Neural cell (in vitro differentiated cells): Measurements from ENCODE around the gene RAD9A. TPM values are rescaled to one million over a fixed set of nuclear protein-coding genes. Genes with fewer than 3 reads are reported as not detected.

ENCODE experiments used
- H2AFZ ChIP-seq: fragments of 200-600, 300-800 bp; sonication (generic), shearing (Covaris generic); 2 replicates; pipeline ENCODE4 v1.6.0; 2014; ENCODE audit warnings: low read depth, mild to moderate bottlenecking, antibody characterized with exemption, low read length, moderate library complexity
- H3F3A ChIP-seq: fragments of 200-600 bp; shearing (Covaris generic); 2 replicates; pipeline ENCODE4 v1.6.1; 2016; ENCODE audit warnings: mild to moderate bottlenecking, moderate library complexity, mixed read lengths, antibody characterized with exemption, low read length; ENCODE audit not compliant: insufficient read depth, poor library complexity, severe bottlenecking
- H3K27ac ChIP-seq: fragments of 200-600, 300-800 bp; sonication (generic), shearing (Covaris generic); 2 replicates; pipeline ENCODE4 v1.5.1; 2014; ENCODE audit warnings: mild to moderate bottlenecking, low read length, moderate library complexity
- H3K27me3 ChIP-seq: fragments of 300-800, 200-600 bp; sonication (generic), shearing (Covaris generic); 2 replicates; pipeline ENCODE4 v1.6.0; 2014; ENCODE audit warnings: mild to moderate bottlenecking, low read depth, low read length, moderate library complexity; ENCODE audit not compliant: insufficient read depth
- H3K36me3 ChIP-seq: fragments of 300-800, 200-600 bp; sonication (generic), shearing (Covaris generic); 2 replicates; pipeline ENCODE4 v1.5.1; 2014; ENCODE audit warnings: mild to moderate bottlenecking, antibody characterized with exemption, low read length, moderate library complexity; ENCODE audit not compliant: insufficient read depth
- H3K4me2 ChIP-seq: fragments of 300-800, 200-600 bp; sonication (generic), shearing (Covaris generic); 2 replicates; pipeline ENCODE4 v1.6.0; 2014; ENCODE audit warnings: mild to moderate bottlenecking, low read length
- H3K4me3 ChIP-seq: fragments of 300-800, 200-600 bp; sonication (generic), shearing (Covaris generic); 2 replicates; pipeline ENCODE4 v1.5.1; 2014; ENCODE audit warnings: mild to moderate bottlenecking, low read length, moderate library complexity
- H3K79me2 ChIP-seq: fragments of 200-600 bp; shearing (Covaris generic); replicated peaks from 2 replicates; pipeline ENCODE4 v1.6.0; 2014; ENCODE audit warnings: mild to moderate bottlenecking, low read length, moderate library complexity; ENCODE audit not compliant: insufficient read depth
- H3K9ac ChIP-seq: fragments of 300-800, 200-600 bp; sonication (generic), shearing (Covaris generic); 2 replicates; pipeline ENCODE4 v1.6.1; 2016; ENCODE audit warnings: mild to moderate bottlenecking, low read length, mixed read lengths
- H3K9me2 ChIP-seq: fragments of 200-600 bp; shearing (Covaris generic); 2 replicates; pipeline ENCODE4 v1.6.1; 2016; ENCODE audit warnings: mild to moderate bottlenecking, low read length, mixed read lengths; ENCODE audit not compliant: insufficient read depth
- H3K9me3 ChIP-seq: fragments of 200-600, 300-800 bp; sonication (generic), shearing (Covaris generic); 2 replicates; pipeline ENCODE4 v1.6.1; 2016; ENCODE audit warnings: mild to moderate bottlenecking, mixed run types, low read length, moderate library complexity, mixed read lengths
- H4K20me1 ChIP-seq: fragments of 200-600 bp; shearing (Covaris generic); 2 replicates; pipeline ENCODE4 v1.6.1; 2016; ENCODE audit warnings: mild to moderate bottlenecking, mixed run types; ENCODE audit not compliant: insufficient read depth
- CTCF ChIP-seq: fragments of 450-650 bp; IDR thresholded peaks from 2 replicates; pipeline ENCODE4 v1.5.1; 2014; ENCODE audit warnings: antibody characterized with exemption, mild to moderate bottlenecking, moderate library complexity; ENCODE audit not compliant: poor library complexity, severe bottlenecking
- EP300 ChIP-seq: fragments of 450-650 bp; conservative IDR thresholded peaks from 2 replicates; pipeline ENCODE4 v1.6.1; 2014; ENCODE audit warnings: antibody characterized with exemption, mild to moderate bottlenecking, moderate library complexity; ENCODE audit not compliant: poor library complexity, severe bottlenecking
- EZH2 ChIP-seq: fragments of 200-600, 300-800 bp; shearing (Covaris generic), sonication (generic); IDR thresholded peaks from 2 replicates; pipeline ENCODE4 v1.6.1; 2014; ENCODE audit warnings: antibody characterized with exemption, low read length, borderline replicate concordance, mild to moderate bottlenecking; ENCODE audit not compliant: insufficient read depth, poor library complexity, severe bottlenecking
- MXI1 ChIP-seq: fragments of 450-650 bp; conservative IDR thresholded peaks from 2 replicates; pipeline ENCODE4 v1.6.1; 2014; ENCODE audit warnings: antibody characterized with exemption, mild to moderate bottlenecking; ENCODE audit not compliant: poor library complexity, severe bottlenecking
- POLR2AphosphoS5 ChIP-seq: IDR thresholded peaks from 2 replicates; pipeline ENCODE4 v1.6.1; 2012
- RAD21 ChIP-seq: fragments of 450-650 bp; conservative IDR thresholded peaks from 2 replicates; pipeline ENCODE4 v1.6.1; 2014; ENCODE audit warnings: antibody characterized with exemption, mild to moderate bottlenecking, moderate library complexity
- REST ChIP-seq: IDR thresholded peaks from 2 replicates; pipeline ENCODE4 v1.6.1; 2012; ENCODE audit warnings: borderline replicate concordance
- SMC3 ChIP-seq: fragments of 450-650 bp; conservative IDR thresholded peaks from 2 replicates; pipeline ENCODE4 v1.6.1; 2014; ENCODE audit warnings: antibody characterized with exemption, mild to moderate bottlenecking, moderate library complexity; ENCODE audit not compliant: poor library complexity
- TAF1 ChIP-seq: IDR thresholded peaks from 2 replicates; pipeline ENCODE4 v1.6.1; 2012; ENCODE audit warnings: low read depth
- polyA plus RNA-seq: library from polyadenylated mRNA; depleted of rRNA; stranded (reverse); fragments of >200 nt; gene quantifications from 2 replicates; pipeline ENCODE4 v1.2.3, GENCODE V29; 2014

Gene RAD9A
- polyA plus RNA-seq, 1 donor from 2014 or later: 59.6 TPM

- no peaks in the 10 kb centered on the region for H3K9me3 ChIP-seq
- H3K27me3 ChIP-seq: no peaks in the 10 kb centered on the region
- no peak for TF ChIP-seq SMC3
- no peak for TF ChIP-seq REST
- TF ChIP-seq RAD21: no peak
- TF ChIP-seq MXI1: no peak
- no peaks in the 10 kb centered on the region for H3K79me2 ChIP-seq
- no peak overlapping the region for H3K27ac ChIP-seq
- H3K36me3 ChIP-seq: no peaks in the 10 kb centered on the region
- H4K20me1 ChIP-seq: no peaks in the 10 kb centered on the region
- H2AFZ ChIP-seq: peak overlapping the region; percentile 78
- H3K9me2 ChIP-seq: no peaks in the 10 kb centered on the region
- peak overlapping the region; percentile 88 for H3K4me3 ChIP-seq
- H3K4me2 ChIP-seq: peak overlapping the region; percentile 76
- H3F3A ChIP-seq: no peaks in the 10 kb centered on the region
- peak overlapping the region; percentile 73 for H3K9ac ChIP-seq
Measured at GRCh38 chr11:67392183-67392715, 463 bp downstream of the RAD9A start.

- Histone ChIP-seq H3K36me3 (no peaks in the 10 kb centered on the region), H3K9me3 (no peaks in the 10 kb centered on the region), H2AFZ (no peak overlapping the region), H3K9ac (no peak overlapping the region), H3K27ac (no peak overlapping the region), H4K20me1 (no peaks in the 10 kb centered on the region), H3K9me2 (no peaks in the 10 kb centered on the region), H3K4me3 (no peak overlapping the region), H3F3A (no peaks in the 10 kb centered on the region), H3K27me3 (no peaks in the 10 kb centered on the region), H3K4me2 (no peak overlapping the region), H3K79me2 (no peaks in the 10 kb centered on the region)
- TF ChIP-seq REST: no peak
- TF ChIP-seq MXI1: no peak
- TF ChIP-seq TAF1: no peak
- no peak for TF ChIP-seq EP300
- TF ChIP-seq POLR2AphosphoS5: no peak
- no peak for TF ChIP-seq RAD21
- TF ChIP-seq CTCF: no peak
- TF ChIP-seq EZH2: no peak
- no peak for TF ChIP-seq SMC3
Measured at GRCh38 chr11:67393437-67393836, 1.7 kb downstream of the RAD9A start.
